ENCODE measurements around the gene SELENOF. TPM values are rescaled to one million over a fixed set of nuclear protein-coding genes. Genes with fewer than 3 reads are reported as not detected.

The SELENOF gene
- total and polyA plus RNA-seq, 2 of the 13 experiments (the other 11 are each of a cell fraction or from before 2014, with no cell fraction given), result 133 to 163 TPM

DNA sequence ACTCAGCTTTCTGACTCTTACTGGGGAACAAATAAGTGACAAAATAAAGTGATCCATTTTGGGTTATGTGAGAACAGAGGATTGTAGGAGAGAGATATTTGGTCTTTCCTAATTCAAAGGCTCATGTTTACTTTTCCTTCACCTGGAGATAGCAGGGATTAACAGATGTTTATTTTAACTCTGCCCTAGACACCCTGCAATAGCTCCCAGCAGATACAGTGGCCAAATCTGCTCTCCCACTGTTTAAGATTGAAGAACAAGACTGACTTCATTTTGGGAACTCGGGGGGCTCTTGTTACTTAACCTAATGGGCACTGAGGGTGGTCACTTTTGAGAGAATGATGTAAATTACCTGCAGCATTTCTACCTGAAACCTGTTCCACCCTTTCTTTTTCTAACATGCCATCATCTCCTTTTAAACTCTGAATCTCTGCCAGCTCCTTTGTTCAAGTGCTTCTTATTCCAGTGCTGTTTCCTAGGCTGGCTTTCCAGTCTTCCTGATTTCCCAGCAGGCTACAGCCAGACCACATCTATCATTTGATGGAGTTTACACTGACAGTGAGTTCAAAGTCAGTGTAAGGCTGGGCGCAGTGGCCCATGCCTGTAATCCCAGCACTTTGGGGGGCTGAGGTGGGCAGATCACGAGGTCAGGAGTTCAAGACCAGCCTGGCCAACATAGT lies 90.0 kb downstream of the SELENOF start (continued):
- TF ChIP-seq, protein P1, sequence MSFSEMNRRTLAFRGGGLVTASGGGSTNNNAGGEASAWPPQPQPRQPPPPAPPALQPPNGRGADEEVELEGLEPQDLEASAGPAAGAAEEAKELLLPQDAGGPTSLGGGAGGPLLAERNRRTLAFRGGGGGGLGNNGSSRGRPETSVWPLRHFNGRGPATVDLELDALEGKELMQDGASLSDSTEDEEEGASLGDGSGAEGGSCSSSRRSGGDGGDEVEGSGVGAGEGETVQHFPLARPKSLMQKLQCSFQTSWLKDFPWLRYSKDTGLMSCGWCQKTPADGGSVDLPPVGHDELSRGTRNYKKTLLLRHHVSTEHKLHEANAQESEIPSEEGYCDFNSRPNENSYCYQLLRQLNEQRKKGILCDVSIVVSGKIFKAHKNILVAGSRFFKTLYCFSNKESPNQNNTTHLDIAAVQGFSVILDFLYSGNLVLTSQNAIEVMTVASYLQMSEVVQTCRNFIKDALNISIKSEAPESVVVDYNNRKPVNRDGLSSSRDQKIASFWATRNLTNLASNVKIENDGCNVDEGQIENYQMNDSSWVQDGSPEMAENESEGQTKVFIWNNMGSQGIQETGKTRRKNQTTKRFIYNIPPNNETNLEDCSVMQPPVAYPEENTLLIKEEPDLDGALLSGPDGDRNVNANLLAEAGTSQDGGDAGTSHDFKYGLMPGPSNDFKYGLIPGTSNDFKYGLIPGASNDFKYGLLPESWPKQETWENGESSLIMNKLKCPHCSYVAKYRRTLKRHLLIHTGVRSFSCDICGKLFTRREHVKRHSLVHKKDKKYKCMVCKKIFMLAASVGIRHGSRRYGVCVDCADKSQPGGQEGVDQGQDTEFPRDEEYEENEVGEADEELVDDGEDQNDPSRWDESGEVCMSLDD (CRISPR knock-in tag; IDR thresholded peaks at IDR 0.05; ENCODE audit: borderline replicate concordance), result 0 out of 2 replicates have a peak, but pooled peaks have one; percentile 18
- 0 out of 2 replicates have a peak, but pooled peaks have one; percentile 49 for TF ChIP-seq SIX4 (CRISPR knock-in tag; IDR thresholded peaks at IDR 0.05)

DNA sequence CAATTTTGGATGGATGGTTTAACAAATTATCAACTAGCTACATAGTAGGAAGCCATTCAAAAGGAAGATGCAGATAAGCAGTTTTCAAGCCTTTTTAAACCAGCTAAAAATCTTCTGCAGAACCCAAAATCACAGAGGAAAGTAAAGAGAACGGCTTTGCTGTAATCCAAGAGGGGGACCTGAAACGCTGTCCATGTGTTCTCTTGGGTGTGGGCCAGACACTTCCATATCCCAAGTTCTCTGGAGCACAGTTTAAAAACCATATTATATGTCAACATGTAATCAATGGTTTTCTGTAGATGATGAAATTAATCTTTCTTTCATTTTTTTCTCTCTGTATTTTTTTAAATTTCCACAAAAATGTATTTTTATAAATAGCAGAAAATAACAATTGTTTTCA lies 90.5 kb downstream of the SELENOF start:
- Histone ChIP-seq H3K4me2 (ENCODE audit: low read depth, low read length) (0 out of 2 replicates have a peak overlapping the region, but pooled peaks have one; percentile 40), H3K4me1 (ENCODE audit: insufficient read depth, low read length) (peaks cover 49% of the 10 kb centered on the region), H3K27ac (ENCODE audit: extremely low read length, insufficient read depth, low read length) (no peak overlapping the region), H3K36me3 (replicated peaks in 1 of 2; ENCODE audit: control insufficient read depth in 1 of 2, insufficient read depth in 2 of 2, low read length in 2 of 2) (no peaks in the 10 kb centered on the region), H3K79me2 (ENCODE audit: insufficient read depth, low read length) (no peaks in the 10 kb centered on the region), H4K20me1 (ENCODE audit: insufficient read depth, low read length) (no peaks in the 10 kb centered on the region), H3K9ac (ENCODE audit: insufficient read depth, low read depth, low read length) (no peak overlapping the region), H3K4me3 (replicated peaks in 1 of 3; ENCODE audit: insufficient read depth in 1 of 3, low read depth in 2 of 3, low read length in 3 of 3) (no peak overlapping the region), H3K9me3 (ENCODE audit: low read length) (no peaks in the 10 kb centered on the region), H2AFZ (ENCODE audit: low read length) (no peak overlapping the region), H3K27me3 (ENCODE audit: control insufficient read depth in 1 of 2, insufficient read depth in 2 of 2, low read length in 2 of 2) (no peaks in the 10 kb centered on the region)
- FAIRE-seq (no peak), DNase-seq (ENCODE audit: low spot score) (no peak), ATAC-seq (no peak)
- POLR2A ChIA-PET, result interaction anchor here (0.8 to 2.3 kb wide), 5 partner anchors 10 to 119 kb away, joined by 3 to 7 read pairs (median 4); partner anchors contain the start of genes HS2ST1, SELENOF and SH3GLB1
- in situ Hi-C loops (cut with HindIII; ENCODE audit: extremely low pct_ligation_motif_present, low pct_unique_long_range_greater_than_20kb) (loop anchor here (10.0 kb wide), 1 partner anchor 261 kb away; no protein-coding TSS in a partner anchor), intact Hi-C loops (cut with micrococcal nuclease; ENCODE audit: unreplicated experiment) (no loop called here)
- 60% methylated on average over 2 of the region's 2 CpGs for WGBS (ENCODE audit: low lambda C conversion rate)
- BruUV-seq (replicated peaks), result no TSS peak
- CTCF ChIA-PET (ENCODE audit: low intra/inter-chr PET ratio, low total read pairs), result interaction anchor here (1.1 kb wide), 1 partner anchor 10 kb away, joined by 3 read pairs; no protein-coding TSS in a partner anchor
- peak; percentile 3; the same call in 1 of the 2 replicates for TF ChIP-seq HDAC1 (CRISPR knock-in tag; IDR thresholded peaks at IDR 0.05)
- TF ChIP-seq PHF21A (CRISPR knock-in tag; IDR thresholded peaks at IDR 0.05), result 0 out of 2 replicates have a peak, but pooled peaks have one; percentile 2
- TF ChIP-seq TEAD3 (CRISPR knock-in tag; optimal IDR thresholded peaks at IDR 0.05; ENCODE audit: borderline replicate concordance), result no peak
- no peak for TF ChIP-seq HNRNPH1 (optimal IDR thresholded peaks at IDR 0.05; ENCODE audit: low read depth, low read length)
- no peak for TF ChIP-seq NR2F6 (IDR thresholded peaks at IDR 0.05)
- no peak for TF ChIP-seq NR2F6 (CRISPR knock-in tag; IDR thresholded peaks at IDR 0.05)
- TF ChIP-seq, protein P2, sequence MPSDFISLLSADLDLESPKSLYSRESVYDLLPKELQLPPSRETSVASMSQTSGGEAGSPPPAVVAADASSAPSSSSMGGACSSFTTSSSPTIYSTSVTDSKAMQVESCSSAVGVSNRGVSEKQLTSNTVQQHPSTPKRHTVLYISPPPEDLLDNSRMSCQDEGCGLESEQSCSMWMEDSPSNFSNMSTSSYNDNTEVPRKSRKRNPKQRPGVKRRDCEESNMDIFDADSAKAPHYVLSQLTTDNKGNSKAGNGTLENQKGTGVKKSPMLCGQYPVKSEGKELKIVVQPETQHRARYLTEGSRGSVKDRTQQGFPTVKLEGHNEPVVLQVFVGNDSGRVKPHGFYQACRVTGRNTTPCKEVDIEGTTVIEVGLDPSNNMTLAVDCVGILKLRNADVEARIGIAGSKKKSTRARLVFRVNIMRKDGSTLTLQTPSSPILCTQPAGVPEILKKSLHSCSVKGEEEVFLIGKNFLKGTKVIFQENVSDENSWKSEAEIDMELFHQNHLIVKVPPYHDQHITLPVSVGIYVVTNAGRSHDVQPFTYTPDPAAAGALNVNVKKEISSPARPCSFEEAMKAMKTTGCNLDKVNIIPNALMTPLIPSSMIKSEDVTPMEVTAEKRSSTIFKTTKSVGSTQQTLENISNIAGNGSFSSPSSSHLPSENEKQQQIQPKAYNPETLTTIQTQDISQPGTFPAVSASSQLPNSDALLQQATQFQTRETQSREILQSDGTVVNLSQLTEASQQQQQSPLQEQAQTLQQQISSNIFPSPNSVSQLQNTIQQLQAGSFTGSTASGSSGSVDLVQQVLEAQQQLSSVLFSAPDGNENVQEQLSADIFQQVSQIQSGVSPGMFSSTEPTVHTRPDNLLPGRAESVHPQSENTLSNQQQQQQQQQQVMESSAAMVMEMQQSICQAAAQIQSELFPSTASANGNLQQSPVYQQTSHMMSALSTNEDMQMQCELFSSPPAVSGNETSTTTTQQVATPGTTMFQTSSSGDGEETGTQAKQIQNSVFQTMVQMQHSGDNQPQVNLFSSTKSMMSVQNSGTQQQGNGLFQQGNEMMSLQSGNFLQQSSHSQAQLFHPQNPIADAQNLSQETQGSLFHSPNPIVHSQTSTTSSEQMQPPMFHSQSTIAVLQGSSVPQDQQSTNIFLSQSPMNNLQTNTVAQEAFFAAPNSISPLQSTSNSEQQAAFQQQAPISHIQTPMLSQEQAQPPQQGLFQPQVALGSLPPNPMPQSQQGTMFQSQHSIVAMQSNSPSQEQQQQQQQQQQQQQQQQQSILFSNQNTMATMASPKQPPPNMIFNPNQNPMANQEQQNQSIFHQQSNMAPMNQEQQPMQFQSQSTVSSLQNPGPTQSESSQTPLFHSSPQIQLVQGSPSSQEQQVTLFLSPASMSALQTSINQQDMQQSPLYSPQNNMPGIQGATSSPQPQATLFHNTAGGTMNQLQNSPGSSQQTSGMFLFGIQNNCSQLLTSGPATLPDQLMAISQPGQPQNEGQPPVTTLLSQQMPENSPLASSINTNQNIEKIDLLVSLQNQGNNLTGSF (CRISPR knock-in tag; IDR thresholded peaks at IDR 0.05), result no peak
- TF ChIP-seq, protein P3, sequence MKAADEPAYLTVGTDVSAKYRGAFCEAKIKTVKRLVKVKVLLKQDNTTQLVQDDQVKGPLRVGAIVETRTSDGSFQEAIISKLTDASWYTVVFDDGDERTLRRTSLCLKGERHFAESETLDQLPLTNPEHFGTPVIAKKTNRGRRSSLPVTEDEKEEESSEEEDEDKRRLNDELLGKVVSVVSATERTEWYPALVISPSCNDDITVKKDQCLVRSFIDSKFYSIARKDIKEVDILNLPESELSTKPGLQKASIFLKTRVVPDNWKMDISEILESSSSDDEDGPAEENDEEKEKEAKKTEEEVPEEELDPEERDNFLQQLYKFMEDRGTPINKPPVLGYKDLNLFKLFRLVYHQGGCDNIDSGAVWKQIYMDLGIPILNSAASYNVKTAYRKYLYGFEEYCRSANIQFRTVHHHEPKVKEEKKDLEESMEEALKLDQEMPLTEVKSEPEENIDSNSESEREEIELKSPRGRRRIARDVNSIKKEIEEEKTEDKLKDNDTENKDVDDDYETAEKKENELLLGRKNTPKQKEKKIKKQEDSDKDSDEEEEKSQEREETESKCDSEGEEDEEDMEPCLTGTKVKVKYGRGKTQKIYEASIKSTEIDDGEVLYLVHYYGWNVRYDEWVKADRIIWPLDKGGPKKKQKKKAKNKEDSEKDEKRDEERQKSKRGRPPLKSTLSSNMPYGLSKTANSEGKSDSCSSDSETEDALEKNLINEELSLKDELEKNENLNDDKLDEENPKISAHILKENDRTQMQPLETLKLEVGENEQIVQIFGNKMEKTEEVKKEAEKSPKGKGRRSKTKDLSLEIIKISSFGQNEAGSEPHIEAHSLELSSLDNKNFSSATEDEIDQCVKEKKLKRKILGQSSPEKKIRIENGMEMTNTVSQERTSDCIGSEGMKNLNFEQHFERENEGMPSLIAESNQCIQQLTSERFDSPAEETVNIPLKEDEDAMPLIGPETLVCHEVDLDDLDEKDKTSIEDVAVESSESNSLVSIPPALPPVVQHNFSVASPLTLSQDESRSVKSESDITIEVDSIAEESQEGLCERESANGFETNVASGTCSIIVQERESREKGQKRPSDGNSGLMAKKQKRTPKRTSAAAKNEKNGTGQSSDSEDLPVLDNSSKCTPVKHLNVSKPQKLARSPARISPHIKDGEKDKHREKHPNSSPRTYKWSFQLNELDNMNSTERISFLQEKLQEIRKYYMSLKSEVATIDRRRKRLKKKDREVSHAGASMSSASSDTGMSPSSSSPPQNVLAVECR (CRISPR knock-in tag; IDR thresholded peaks at IDR 0.05; ENCODE audit: borderline replicate concordance), result no peak
